C4-2B (cell line): ENCODE data around the gene GRM4.
"Not testable (repeated sequence)": the region's sequence is repeated elsewhere in the genome, so short reads cannot be mapped to it uniquely, and the experiment has no call there.

Source experiments
- H3K27ac ChIP-seq: fragments of 450-650 bp; 2 replicates; pipeline ENCODE4 v1.5.1; 2017
- ZFX ChIP-seq: fragments of 450-650 bp; IDR thresholded peaks from 2 replicates; pipeline ENCODE4 v1.6.1; 2017
- TF ChIP-seq, protein P1 (sequence below): fragments of 450-650 bp; conservative IDR thresholded peaks from 2 replicates; pipeline ENCODE4 v1.5.1; 2017; ENCODE audit warnings: mild to moderate bottlenecking

The GRM4 gene

DNA sequence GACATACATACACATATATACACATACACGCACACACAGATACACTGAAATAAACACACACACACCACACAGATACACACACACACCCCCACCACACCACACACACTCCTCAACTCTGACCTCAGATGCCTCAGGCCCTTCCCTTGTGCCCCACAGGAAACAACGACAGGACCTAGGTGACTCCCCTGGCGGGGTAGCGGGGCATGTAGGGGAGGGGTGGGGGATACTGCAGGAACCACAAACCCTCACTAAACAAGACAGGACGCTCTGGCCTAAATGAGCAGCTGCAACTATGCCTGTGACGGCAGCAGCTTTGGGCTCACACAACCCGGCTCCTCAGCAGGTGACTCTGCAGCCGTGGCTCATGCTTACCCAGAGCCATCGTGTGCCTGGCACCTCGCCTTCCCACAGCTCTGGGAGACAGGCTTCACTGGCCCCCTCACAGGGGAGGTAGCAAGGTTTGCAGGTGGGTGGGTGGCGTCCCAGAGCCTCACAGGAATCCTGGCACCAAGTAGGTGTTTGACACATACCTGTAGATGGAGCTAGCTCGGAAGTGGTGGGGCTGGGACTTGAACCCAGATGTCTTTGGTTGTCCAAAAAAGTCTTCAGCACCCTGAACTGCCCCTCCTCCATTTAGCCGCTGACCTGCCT is 100.8 kb downstream of the GRM4 start:
- H3K27ac ChIP-seq, result no peak overlapping the region

DNA sequence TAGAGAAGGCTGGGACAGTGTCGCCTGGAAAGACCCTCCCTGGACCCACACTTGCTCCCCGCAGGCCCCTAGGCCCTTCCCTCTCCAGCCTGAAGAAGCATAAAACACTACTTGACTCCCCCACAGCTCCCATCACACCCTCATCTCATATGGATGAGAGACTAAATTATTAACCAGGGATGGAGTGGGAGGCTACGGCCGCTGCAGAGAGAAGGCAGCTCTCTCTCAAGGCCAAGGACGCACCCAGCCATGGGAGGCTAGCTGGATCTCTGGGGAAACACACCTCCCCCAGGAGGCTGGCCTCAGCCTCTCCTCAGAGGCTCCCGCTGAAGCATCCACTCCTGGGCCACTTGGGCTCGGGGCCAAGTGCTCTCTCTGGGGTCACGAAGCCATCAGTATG is 102.5 kb downstream of the GRM4 start:
- TF ChIP-seq, protein P1, sequence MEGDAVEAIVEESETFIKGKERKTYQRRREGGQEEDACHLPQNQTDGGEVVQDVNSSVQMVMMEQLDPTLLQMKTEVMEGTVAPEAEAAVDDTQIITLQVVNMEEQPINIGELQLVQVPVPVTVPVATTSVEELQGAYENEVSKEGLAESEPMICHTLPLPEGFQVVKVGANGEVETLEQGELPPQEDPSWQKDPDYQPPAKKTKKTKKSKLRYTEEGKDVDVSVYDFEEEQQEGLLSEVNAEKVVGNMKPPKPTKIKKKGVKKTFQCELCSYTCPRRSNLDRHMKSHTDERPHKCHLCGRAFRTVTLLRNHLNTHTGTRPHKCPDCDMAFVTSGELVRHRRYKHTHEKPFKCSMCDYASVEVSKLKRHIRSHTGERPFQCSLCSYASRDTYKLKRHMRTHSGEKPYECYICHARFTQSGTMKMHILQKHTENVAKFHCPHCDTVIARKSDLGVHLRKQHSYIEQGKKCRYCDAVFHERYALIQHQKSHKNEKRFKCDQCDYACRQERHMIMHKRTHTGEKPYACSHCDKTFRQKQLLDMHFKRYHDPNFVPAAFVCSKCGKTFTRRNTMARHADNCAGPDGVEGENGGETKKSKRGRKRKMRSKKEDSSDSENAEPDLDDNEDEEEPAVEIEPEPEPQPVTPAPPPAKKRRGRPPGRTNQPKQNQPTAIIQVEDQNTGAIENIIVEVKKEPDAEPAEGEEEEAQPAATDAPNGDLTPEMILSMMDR, result no peak
- TF ChIP-seq ZFX, result no peak
- no peak overlapping the region for H3K27ac ChIP-seq

More for the DNA sequence above, 100.8 kb downstream of the GRM4 start:
- TF ChIP-seq ZFX, result no peak
- TF ChIP-seq, protein P1, result no peak

DNA sequence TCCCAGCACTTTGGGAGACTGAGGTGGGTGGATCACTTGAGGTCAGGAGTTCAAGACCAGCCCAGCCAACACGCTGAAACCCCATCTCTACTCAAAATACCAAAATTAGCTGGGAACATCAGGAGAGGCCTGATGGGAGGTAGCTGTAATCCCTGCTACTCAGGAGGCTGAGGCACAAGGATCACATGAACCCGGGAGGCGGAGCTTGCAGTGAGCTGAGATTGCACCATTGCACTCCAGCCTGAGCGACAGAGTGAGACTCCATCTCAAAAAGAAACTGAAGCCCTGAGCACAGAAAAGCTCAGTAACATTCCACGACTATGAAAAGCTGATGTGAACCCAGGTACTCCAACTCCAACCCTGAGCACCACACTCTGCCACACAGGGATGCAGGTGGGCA is 103.9 kb downstream of the GRM4 start:
- not testable (repeated sequence) for H3K27ac ChIP-seq

DNA sequence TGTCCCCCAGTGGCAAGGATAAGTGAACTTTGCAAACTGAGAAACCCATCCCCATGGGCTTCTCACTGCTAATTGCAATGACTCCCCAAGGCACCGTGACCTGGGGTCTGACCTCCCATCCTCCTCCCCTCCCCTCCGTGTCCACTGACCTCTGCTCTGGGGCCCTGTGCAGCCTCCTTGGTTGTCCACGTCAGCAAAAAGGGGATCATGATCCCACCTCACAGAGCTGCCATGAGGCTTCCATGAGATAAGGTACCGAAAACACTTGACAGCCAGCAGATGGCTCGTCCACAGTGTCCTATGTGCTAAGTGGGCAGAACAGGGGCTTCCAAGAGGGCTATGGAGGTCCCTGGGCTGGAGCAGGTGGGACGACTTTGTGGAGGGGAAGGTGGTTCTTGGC is 104.5 kb downstream of the GRM4 start:
- H3K27ac ChIP-seq, result no peak overlapping the region
- TF ChIP-seq, protein P1, result no peak
- TF ChIP-seq ZFX, result no peak

DNA sequence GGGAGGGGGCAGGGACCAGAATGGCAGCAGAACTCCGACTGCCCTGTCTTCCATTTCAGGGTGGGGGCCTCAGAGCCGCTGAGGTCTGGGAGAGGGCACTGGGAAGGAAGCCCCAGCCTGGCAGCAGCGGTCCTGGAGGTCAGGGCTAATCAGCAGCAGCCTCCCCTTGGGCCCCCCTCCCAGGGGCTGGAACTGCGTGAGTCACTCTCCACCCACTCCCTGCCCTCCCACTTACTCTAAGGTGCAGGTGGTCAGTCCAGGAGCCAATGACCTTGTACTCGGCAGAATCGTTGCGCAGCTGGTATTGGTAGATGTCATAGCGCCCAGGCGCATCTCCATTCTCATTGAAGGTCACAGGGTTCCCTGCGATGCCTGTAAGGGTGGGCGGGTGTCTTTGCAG is 105.9 kb downstream of the GRM4 start:
- no peak overlapping the region for H3K27ac ChIP-seq
- TF ChIP-seq, protein P1, result no peak
- no peak for TF ChIP-seq ZFX

DNA sequence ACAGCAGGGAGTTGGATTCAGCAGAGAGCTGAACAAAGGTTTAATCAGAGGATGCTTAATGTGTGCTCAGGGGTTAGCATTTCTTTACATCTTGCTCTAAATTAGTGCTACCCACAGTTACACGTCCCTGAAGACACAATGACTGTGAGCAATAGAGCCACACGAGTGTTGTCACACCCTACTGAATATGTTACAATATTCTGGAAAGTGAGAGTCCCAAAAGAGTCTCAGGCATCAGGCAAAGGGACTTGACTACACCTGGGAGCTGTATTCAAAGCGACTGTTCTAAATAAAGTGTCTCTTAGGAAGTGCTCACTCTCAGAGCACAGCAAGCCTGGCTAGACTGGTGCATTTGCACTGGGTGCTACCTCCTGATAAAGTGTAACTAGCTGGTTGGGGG is 108.7 kb downstream of the GRM4 start:
- TF ChIP-seq ZFX, result no peak
- TF ChIP-seq, protein P1, result no peak
- no peak overlapping the region for H3K27ac ChIP-seq

DNA sequence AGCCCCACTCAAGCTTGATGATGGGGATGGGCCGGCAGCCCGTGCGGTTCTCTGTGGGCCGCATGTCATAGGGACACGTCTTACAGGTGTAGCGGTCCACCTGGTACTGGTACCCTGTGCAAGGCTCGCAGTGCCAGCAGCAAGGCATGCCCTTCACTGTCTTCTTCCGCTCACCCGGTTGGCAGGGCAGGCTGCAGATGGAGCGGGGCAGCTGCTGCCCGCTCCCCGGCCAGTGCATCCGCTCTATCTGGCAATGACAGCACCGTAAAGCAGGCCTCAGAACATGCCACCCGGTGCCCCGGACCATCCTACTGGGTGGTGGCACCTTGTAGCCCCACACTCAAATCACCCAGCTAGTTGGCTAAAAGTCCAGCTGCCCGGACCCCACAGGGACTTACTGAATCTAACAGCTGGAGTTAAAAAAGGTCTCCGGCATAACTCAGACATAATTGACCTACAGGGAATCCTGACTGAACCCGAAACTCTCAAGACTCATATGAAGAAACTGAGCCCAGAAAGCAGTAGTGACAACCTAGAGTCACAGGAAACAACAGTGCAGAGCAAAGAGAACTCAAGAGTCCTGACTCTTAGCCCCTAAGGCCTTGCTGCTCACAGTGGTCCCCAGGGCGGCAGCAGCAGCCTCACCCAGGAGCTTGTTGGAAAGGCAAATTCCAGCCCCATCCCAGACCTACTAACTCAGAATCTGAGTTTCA is 109.4 kb downstream of the GRM4 start:
- no peak overlapping the region for H3K27ac ChIP-seq
- TF ChIP-seq ZFX, result no peak
- TF ChIP-seq, protein P1, result no peak
